Central memory CD8-positive, alpha-beta T cell (primary cell): Measurements from ENCODE around the gene MRPL58.
"Not testable (repeated sequence)": the region's sequence is repeated elsewhere in the genome, so short reads cannot be mapped to it uniquely, and the experiment has no call there.

Experiments
- ATAC-seq: fragments of 150-1000 bp; cut with Tn5 transposase; replicated peaks from 2 replicates; pipeline ENCODE4 v1.10.0; 2022; ENCODE audit warnings: mild to moderate bottlenecking, moderate FRiP score, moderate number of reproducible peaks; ENCODE audit not compliant: poor library complexity, severe bottlenecking; ENCODE audit errors: extremely low read depth
- DNase-seq, 2 donors: peaks; one replicate each; pipeline ENCODE4 v3.0.0; 2021; ENCODE audit warnings: low spot score in 2 of 2
- H3K27ac Mint-ChIP-seq: one replicate; pipeline ENCODE4 v1.8.0; 2022; ENCODE audit warnings: low read depth, mild to moderate bottlenecking, moderate library complexity, mixed read lengths
- H3K27me3 Mint-ChIP-seq: one replicate; pipeline ENCODE4 v1.8.0; 2022; ENCODE audit warnings: mixed read lengths
- H3K36me3 Mint-ChIP-seq: one replicate; pipeline ENCODE4 v1.8.0; 2022; ENCODE audit warnings: mild to moderate bottlenecking, moderate library complexity, mixed read lengths; ENCODE audit not compliant: insufficient read depth
- H3K4me1 Mint-ChIP-seq: one replicate; pipeline ENCODE4 v1.8.0; 2022; ENCODE audit warnings: mixed read lengths
- H3K4me3 Mint-ChIP-seq: one replicate; pipeline ENCODE4 v1.8.0; 2022; ENCODE audit warnings: mild to moderate bottlenecking, moderate library complexity, mixed read lengths
- H3K9me3 Mint-ChIP-seq: one replicate; pipeline ENCODE4 v1.8.0; 2022; ENCODE audit warnings: mixed read lengths

MRPL58 gene

GRCh38 chr17:74977802-74978201, 34.7 kb upstream of the MRPL58 start:
- peaks cover 12% of the 10 kb centered on the region for H3K4me1 Mint-ChIP-seq

DNA sequence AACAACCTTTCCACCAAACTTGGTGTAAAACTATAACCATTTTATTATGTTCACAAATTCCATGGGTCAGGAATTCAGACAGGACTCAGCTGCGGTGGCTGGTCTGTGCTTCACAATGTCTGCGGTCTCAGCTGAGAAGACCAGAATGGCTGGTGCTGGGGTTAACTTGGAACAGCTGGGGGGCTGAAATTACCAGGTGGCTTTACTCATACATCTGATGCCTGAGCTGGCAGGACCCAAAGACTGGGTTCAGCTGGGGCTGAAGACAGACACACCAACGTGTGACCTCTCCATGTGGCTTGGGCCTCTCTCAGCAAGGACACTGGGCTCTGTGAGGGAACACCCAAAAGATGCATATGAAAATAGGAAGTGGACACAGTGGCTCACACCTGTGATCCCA, 34.2 kb upstream of the MRPL58 start:
- no peak for DNase-seq
- Mint-ChIP-seq H3K4me3 (no peak overlapping the region), H3K36me3 (peaks cover 5% of the 10 kb centered on the region), H3K9me3 (no peaks in the 10 kb centered on the region), H3K4me1 (peaks cover 7% of the 10 kb centered on the region), H3K27ac (no peak overlapping the region), H3K27me3 (peaks cover 14% of the 10 kb centered on the region)
- no peak for ATAC-seq

More at GRCh38 chr17:74977802-74978201, 34.7 kb upstream of the MRPL58 start:
- DNase-seq (no peak), ATAC-seq (no peak)
- Mint-ChIP-seq H3K9me3 (no peaks in the 10 kb centered on the region), H3K36me3 (peaks cover 7% of the 10 kb centered on the region), H3K27me3 (peaks cover 19% of the 10 kb centered on the region), H3K4me3 (no peak overlapping the region), H3K27ac (no peak overlapping the region)

GRCh38 chr17:74979408-74980146, 32.9 kb upstream of the MRPL58 start:
- ATAC-seq, result no peak
- Mint-ChIP-seq H3K9me3 (no peaks in the 10 kb centered on the region), H3K27ac (no peak overlapping the region), H3K36me3 (peaks cover 5% of the 10 kb centered on the region), H3K4me1 (peaks cover 7% of the 10 kb centered on the region), H3K27me3 (peaks cover 7% of the 10 kb centered on the region), H3K4me3 (no peak overlapping the region)
- DNase-seq, result no peak

DNA sequence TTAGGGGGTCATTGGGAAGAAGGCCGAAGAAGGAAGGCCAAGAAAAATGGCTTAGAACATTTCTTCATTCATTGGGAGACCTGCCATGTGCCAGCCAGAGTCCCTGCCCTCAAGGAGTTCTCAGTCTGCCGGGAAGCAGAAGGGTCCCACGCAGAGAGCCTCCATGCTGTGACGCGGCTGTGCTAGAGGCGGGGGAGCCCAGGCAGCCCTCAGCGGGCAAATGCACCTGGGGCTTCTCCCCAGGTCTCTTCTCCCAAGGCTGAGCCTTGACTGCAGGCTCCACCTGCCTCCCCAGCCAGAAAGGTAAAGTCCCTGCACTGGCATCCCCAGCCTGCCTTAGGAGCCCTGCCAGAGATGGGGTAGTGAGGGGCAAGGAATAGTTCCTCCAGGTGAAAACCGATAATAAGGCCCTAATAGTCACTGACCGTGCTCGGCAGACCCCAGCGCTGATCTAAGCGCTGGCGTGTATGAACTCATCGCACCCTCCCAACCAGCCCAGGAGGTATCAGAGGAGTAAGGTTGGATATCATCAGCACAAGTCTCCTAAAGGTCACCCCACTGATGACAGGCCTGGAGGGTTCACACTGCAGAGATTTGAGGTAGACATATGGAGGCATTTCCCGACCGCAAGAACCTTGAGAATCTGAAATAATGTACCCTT, 31.0 kb upstream of the MRPL58 start:
- H3K27me3 Mint-ChIP-seq, result peaks cover 6% of the 10 kb centered on the region
- ATAC-seq, result peak; percentile 44

GRCh38 chr17:74981979-74982662, 30.3 kb upstream of the MRPL58 start:
- peaks cover 5% of the 10 kb centered on the region for H3K36me3 Mint-ChIP-seq
- H3K27me3 Mint-ChIP-seq, result peaks cover 6% of the 10 kb centered on the region
- H3K4me3 Mint-ChIP-seq, result peak overlapping the region; percentile 84
- ATAC-seq, result peak; percentile 95
- DNase-seq, result peak; percentile 65 to 72
- H3K9me3 Mint-ChIP-seq, result no peaks in the 10 kb centered on the region
- H3K27ac Mint-ChIP-seq, result peak overlapping the region; percentile 44
- H3K4me1 Mint-ChIP-seq, result peaks cover 9% of the 10 kb centered on the region

More for the DNA sequence above, 31.0 kb upstream of the MRPL58 start:
- DNase-seq, result no peak
- peaks cover 7% of the 10 kb centered on the region for H3K4me1 Mint-ChIP-seq
- peaks cover 3% of the 10 kb centered on the region for H3K36me3 Mint-ChIP-seq
- peak overlapping the region; percentile 84 for H3K4me3 Mint-ChIP-seq
- H3K27ac Mint-ChIP-seq, result peak overlapping the region; percentile 44
- H3K9me3 Mint-ChIP-seq, result no peaks in the 10 kb centered on the region

DNA sequence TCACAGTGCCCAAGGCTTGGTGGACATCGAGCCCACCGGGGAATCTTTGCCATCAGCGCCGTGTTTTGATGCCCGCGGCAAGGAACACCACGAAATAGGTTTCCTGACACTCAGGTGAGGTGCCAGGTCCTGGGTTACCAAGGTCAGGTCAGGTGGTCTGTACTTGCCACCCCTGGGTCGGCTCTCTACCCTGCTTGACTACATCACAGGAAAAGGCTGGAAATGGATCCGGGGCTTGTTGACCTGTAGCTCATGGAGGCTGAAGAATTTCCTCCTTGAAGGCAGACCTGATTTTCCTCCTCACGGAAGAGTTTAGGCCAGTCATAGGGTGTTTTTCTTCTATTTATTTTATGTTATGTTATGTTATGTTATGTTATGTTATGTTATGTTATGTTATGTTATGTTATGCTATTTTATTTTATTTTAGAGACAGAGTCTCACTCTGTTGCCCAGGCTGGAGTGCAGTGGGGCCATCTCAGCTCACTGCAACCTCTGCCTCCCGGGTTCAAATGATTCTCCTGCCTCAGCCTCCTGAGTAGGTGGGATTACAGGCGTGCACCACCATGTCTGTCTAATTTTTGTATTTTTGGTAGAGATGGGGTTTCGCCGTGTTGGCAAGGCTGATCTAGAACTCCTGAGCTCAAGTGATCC, 29.7 kb upstream of the MRPL58 start:
- Mint-ChIP-seq H3K4me3 (peak overlapping the region; percentile 84), H3K27ac (peak overlapping the region; percentile 35), H3K4me1 (peaks cover 12% of the 10 kb centered on the region)
- H3K27me3 Mint-ChIP-seq, DNase-seq, H3K36me3 Mint-ChIP-seq, ATAC-seq, H3K9me3 Mint-ChIP-seq: not testable (repeated sequence)

DNA sequence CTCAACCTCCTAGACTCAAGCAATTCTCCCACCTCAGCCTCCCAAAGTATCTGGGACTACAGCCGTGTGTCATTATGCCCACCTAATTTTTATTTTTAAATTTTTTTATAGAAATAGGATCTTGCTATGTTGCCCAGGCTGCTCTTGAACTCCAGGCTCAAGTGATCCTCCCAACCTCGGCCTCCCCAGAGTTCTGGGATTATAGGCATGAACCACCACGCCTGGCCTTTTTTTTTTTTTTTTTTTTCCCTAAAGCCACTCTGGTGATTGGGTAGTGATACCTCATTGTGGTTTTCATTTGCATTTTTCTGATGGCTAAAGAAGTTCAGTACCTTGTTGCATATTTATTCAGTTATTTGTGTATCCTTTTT, 26.3 kb upstream of the MRPL58 start:
- Mint-ChIP-seq H3K36me3 (peaks cover 5% of the 10 kb centered on the region), H3K27ac (no peak overlapping the region), H3K27me3 (peaks cover 6% of the 10 kb centered on the region), H3K9me3 (no peaks in the 10 kb centered on the region), H3K4me1 (peaks cover 12% of the 10 kb centered on the region), H3K4me3 (no peak overlapping the region)
- ATAC-seq (no peak), DNase-seq (no peak)

- Mint-ChIP-seq H3K4me1 (peaks cover 5% of the 10 kb centered on the region), H3K4me3 (peak within 1 kb of the TSS; percentile 82), H3K9me3 (no peaks in the 10 kb centered on the region), H3K27me3 (peaks cover 6% of the 10 kb centered on the region), H3K36me3 (peaks cover 2% of the 10 kb centered on the region), H3K27ac (no peak within 1 kb of the TSS)
- DNase-seq, result peak; percentile 84 to 90
- peak; percentile 91 for ATAC-seq
Observed at GRCh38 chr17:74987418-74987908, 25.0 kb upstream of the MRPL58 start, which contains the start of gene CDR2L. CDR2L (plus strand) TSS chr17:74987632; CDS start chr17:74988044, 412 bp downstream.

DNA sequence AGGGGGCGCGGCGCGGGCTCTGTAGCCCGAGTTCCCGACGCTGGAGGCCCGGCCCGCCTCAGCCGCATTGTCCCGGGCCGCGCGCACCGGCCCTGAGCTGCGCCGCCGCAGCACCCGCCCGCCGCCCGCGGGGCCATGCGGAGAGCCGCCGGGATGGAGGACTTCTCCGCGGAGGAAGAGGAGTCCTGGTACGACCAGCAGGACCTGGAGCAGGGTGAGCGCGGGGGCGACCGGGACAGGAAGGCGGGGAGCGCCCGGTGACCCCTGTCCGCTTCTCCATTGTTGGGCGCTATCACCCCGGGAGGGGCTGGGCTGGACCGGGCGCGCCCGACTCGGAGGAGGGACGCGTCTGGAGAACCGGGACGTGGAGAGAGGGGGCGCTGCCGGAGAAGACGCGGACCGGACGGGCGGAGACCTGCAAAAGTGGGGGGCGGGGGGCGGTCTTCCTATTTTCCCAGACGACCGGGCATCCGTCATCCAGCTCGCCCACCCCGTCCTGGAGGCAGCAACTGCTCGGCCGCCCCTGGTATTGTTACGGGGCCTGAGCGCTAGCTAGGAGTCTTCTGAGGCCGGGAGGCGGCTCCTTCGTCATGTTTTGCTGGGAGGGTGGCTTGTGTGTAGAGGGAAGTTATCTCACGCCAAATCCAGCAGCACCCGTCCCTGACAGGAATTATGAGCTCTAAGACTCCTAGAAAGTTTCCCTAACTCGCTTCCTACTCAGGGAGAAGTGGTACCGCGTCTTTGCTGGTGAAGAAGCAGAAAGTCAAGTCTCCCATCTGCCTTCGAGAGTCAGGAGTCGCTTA, 24.4 kb upstream of the MRPL58 start:
- H3K4me1 Mint-ChIP-seq, result peaks cover 5% of the 10 kb centered on the region
- no peak for DNase-seq

DNA sequence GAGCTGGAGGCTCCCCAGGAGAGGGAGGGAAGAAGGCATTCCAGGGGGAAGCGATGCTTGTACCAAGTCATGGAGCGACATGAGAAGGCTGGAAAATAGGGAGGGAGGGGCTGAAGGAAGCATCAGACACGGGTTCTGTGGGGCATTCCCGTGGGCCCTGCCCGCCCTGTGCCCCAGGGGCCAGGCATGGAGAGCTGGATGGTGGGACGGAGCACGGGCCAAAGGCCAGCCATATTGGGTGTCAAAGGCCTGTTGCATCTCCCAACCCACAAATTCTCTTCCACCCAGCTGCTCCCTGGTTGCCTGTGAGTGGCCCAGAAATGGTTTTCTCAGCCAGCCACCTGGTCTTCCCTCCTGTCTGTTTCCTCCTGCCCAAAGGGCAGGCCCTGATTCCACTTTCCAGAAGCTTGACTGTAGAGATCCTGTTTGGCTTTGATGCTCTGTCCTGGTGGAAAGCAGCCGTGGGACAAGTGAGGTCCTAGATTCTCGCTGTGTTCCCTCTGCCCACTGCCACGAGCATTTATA, 21.8 kb upstream of the MRPL58 start:
- ATAC-seq (no peak), DNase-seq (no peak)
- no peaks in the 10 kb centered on the region for H3K9me3 Mint-ChIP-seq
- H3K27ac Mint-ChIP-seq, result peak overlapping the region; percentile 29
- H3K36me3 Mint-ChIP-seq, result peaks cover 2% of the 10 kb centered on the region
- peaks cover 3% of the 10 kb centered on the region for H3K27me3 Mint-ChIP-seq
- H3K4me1 Mint-ChIP-seq, result peaks cover 5% of the 10 kb centered on the region
- no peak overlapping the region for H3K4me3 Mint-ChIP-seq

More for the DNA sequence above, 24.4 kb upstream of the MRPL58 start:
- peak; percentile 48 for ATAC-seq
- Mint-ChIP-seq H3K4me3 (peak overlapping the region; percentile 69), H3K9me3 (no peaks in the 10 kb centered on the region), H3K27ac (no peak overlapping the region), H3K27me3 (peaks cover 6% of the 10 kb centered on the region), H3K36me3 (peaks cover 2% of the 10 kb centered on the region)

DNA sequence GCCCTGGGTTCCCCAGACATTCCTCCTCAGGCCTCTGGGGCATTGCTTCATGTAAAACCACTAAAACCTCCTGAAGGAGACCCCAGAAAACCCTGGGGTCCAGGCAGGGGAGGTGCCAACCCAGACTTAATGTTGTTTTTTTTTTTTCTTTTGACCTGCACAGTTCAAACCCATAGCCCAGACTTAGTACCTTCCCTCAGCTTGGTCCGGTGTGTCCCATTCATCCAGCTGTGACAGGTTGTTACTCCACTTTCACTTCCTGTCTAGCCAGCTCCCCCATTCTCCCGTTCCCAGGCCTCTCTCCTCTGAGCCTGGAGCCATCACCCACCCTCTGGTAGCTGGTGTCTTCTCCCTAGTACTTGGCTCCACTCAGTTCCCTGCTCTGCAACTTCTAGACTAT, 20.2 kb upstream of the MRPL58 start:
- ATAC-seq (no peak), DNase-seq (no peak)
- Mint-ChIP-seq H3K36me3 (no peaks in the 10 kb centered on the region), H3K4me1 (peaks cover 1% of the 10 kb centered on the region), H3K4me3 (no peak overlapping the region), H3K27ac (no peak overlapping the region), H3K27me3 (no peaks in the 10 kb centered on the region), H3K9me3 (no peaks in the 10 kb centered on the region)
